GM12801 (cell line): ENCODE measurements around the gene SCN8A.

ENCODE experiments used
- TF ChIP-seq, protein P1 (sequence below): IDR thresholded peaks from one replicate; pipeline ENCODE4 v1.5.1; 2011; ENCODE audit warnings: control low read depth; ENCODE audit not compliant: insufficient read length; ENCODE audit errors: extremely low read depth

SCN8A gene

GRCh38 chr12:51676875-51677274 lies 85.8 kb downstream of the SCN8A start:
- TF ChIP-seq, protein P1, sequence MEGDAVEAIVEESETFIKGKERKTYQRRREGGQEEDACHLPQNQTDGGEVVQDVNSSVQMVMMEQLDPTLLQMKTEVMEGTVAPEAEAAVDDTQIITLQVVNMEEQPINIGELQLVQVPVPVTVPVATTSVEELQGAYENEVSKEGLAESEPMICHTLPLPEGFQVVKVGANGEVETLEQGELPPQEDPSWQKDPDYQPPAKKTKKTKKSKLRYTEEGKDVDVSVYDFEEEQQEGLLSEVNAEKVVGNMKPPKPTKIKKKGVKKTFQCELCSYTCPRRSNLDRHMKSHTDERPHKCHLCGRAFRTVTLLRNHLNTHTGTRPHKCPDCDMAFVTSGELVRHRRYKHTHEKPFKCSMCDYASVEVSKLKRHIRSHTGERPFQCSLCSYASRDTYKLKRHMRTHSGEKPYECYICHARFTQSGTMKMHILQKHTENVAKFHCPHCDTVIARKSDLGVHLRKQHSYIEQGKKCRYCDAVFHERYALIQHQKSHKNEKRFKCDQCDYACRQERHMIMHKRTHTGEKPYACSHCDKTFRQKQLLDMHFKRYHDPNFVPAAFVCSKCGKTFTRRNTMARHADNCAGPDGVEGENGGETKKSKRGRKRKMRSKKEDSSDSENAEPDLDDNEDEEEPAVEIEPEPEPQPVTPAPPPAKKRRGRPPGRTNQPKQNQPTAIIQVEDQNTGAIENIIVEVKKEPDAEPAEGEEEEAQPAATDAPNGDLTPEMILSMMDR = no peak

DNA sequence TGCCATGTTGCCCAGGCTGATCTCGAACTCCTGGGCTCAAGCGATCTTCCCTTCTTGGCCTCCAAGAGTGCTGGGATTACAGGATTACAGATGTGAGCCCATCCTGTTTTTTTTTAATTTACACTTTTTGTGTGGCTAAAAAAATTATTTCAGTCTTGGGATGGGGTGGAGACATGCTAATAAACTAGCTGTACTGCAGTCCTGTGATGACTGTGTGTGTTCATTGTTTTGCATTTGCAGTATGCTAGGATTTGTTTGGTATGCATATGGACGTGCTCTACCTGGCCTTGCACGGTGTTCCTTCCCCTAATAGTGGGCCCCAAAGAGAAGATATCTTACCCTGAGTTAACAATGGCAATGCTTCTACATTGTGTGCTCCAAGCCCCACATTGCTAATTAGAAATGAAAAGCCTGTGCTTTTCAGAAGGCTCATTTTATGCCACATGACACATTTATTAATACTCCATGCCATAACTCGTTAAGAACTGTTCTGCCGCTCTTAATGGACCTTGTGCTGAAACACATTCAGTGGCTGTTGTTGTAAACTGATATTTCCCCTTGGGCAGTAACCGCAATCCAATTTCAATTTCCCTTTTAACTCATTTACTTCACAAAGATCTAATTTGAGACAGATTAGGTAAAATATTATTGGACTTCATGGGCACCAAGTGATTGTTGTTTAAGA lies 86.4 kb downstream of the SCN8A start:
- TF ChIP-seq, protein P1 = no peak

DNA sequence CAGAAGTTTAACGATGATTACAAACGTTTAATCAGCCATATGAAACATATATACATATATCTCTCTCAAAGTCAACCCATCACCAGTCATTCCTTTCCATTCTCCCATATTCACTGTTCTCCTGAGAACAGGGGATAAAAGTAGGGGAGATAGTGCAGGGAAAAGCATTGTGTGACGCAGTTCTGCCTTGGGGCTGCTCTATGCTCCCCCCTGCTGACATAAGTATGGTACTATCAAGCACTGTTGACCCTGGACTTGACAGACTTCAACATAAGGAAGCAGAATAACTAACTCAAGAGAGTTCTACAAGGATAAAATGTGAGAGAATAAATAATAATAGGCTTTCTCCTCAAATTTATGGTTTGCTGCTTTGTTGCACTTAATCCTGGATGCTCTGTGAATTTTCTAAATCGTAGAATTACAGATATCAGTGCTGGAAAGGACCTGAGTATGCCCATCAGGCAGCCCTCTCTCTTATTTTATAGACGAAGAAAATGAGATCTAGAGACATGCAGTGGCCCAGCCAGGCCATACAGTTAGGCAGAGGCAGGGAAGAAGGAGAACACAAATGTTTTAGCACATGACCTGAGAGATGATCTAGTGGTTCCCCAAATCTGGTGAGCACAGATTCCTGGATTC lies 87.2 kb downstream of the SCN8A start:
- TF ChIP-seq, protein P1 = no peak

DNA sequence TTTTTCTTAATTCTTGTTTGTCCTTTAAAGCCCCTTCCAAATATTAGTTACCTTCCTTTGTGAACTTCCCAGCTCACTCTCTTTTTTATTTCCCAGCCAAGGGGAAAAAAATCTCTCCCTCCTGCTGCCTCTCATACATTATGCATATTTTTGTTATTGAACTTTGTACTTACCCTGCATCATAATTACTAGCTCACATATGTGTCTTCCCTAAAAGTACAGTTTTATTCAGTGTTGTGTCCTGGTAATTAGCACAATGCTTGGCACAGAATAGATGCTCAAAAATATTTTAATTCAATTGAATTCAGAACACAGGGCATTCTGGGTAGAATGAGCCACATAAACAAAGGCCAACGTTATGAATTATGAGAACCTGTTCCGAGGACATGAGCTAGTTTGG lies 91.9 kb downstream of the SCN8A start:
- TF ChIP-seq, protein P1 = no peak

GRCh38 chr12:51683763-51684357 lies 92.8 kb downstream of the SCN8A start:
- TF ChIP-seq, protein P1 = no peak

DNA sequence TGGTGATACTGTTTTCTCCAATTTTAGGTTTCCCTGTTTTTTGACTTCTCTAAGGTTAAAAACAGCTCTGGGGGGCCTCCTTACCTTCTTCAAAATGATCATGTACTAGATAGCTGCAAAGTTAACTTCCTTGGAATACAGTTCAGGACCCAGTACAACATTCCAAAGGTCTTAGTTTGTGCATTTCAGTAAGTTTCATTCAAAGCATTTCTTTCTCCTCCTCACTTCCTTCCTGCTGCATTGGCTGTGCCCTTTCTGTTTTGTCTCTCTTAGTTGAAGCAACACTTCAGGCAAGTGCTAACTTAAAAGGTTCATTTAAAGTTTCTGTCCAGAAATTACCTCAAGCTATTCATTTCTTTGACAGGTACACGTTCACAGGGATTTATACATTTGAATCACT lies 95.7 kb downstream of the SCN8A start:
- TF ChIP-seq, protein P1 = no peak

DNA sequence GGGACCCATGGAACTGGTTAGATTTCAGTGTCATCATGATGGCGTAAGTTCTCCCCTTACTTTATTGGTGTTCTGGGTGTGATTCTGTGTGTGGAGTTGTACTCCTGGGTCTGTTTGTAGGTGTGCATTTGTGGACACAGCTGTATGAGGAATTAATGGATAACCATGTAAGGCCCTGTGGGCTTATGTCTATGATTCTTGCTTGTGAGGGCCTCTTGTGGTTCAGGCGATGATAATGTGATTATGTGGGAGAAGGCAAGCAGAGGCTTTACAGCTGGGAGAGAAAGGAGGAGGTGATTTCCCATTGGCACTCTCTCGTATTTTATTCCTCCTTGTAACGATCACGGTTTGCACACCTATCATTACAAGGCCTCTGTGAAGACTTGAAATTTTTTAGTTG lies 96.1 kb downstream of the SCN8A start:
- TF ChIP-seq, protein P1 = no peak
